ENCODE data around the gene ERC1.
"Not testable (repeated sequence)": the region's sequence is repeated elsewhere in the genome, so short reads cannot be mapped to it uniquely, and the experiment has no call there.

ERC1 gene

DNA sequence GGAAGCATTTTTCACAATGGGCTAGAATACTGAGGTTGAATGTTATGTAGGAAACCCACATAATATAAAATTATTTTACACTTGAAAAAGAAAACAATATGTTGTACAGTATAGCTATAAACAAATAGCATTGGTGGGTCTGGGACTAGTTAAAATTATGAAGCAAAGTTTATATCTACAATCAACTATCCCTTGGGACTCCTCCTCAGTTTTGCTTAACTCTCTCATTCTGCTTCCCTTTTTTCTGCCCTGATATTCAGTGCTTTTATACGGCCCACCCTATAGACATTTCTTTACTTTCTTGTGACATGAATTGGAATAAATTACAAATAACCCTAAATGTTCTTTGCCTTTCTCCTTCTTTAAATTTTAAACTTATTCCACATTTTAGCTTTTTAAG is 302.9 kb downstream of the ERC1 start:
- DNase-seq: no peak

DNA sequence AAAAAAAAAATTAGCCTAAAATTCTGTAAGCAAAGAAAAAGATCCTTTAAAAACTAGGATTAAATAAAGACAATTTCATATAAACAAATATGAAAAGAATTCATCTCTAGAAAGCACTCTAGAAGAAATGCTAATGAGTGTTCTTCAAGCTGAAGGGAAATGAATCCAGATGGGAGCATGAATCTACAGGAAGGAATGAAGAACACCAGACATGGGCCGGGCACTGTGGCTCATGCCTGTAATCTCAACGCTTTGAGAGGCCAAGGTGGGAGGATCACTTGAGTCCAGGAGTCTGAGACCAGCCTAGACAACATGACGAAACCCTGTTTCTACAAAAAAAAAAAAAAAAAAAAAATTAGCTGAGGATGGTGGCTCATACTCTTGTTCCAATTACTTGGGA is 306.2 kb downstream of the ERC1 start:
- peak; percentile 60 for DNase-seq

DNA sequence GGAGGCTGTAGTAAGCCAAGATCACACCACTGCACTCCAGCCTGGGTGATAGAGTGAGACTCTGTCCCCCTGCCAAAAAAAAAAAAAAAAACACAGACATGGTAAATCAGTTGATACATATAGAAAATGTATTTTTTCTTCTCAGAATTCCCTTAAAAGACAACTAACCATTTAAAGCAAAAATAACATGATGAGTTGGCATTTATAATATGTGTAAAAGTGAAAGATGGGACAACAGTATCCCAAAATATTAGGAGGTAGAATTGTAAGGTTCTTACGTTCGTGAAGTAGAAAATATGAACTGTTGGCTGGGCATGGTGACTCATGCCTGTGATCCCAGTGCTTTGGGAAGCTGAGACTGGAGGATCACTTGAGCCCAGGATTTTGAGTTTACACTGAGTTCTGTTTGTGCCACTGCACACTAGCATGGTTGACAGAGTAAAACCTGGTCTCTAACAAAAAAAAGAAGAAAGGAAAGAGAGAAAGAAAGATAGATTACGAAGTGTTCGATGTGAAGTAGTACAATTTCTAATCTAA is 306.7 kb downstream of the ERC1 start:
- DNase-seq: no peak

DNA sequence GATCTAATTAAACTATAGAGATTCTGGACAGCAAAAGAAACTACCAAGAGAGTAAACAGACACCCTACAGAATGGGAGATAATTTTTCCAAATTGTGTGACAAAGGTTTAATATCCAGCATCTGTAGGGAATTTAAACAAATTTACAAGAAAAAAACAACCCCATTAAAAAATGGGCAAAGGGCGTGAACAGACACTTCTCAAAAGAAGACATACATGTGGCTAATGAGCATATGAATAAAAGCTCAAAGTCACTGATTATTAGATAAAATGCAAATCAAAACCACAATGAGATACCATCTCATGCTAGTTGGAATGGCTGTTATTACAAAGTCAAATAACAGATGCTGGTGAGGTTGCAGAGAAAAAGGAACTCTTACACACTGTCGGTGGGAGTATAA is 309.4 kb downstream of the ERC1 start:
- DNase-seq: no peak

DNA sequence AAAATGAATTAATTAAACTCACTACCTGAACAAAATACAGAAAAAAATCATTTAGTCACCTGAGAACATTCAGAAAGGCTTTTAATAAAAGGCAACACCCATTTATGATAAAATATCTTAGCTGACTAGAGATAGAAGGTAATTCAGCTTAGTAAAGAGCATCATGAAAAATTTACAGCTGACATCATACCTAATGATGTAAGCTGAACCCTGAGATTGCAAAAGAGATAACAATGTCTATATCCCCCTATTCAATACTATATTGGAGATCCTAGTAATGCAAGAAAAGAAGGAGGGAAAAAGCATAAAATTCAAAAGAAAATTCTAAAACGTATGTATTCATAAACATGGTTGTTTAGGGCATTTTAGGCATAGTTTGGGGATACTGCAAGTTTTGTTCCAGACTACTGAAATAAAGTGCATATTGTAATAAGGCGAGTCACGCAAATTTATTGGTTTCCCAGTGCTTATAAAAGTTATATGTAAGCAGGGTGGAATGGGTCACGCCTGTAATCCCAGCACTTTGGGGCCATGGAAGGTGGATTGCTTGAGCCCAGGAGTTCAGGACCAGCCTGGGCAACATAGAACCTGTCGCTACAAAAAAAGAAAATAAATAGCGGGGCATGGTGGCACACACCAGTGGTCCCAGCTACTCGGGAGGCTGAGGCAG is 311.3 kb downstream of the ERC1 start:
- DNase-seq: no peak

DNA sequence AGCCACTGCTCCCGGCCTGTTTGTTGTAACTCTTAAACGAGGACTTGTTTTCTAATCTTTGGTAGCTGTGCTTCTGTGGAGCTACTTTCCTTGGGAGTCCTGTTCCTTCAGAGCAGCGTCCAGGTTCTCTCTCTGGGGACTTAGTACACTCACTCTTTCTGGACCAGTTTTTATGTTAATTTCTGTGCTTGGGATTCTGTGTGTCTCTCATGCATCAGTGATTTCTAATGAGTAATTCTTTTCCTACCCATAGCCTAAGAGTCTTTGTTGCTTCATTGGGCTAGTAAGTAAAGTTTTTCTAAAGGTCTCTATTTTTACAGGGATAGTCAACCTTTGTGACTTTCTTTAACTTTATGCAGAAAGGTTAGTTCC is 314.0 kb downstream of the ERC1 start:
- DNase-seq: peak; percentile 22

DNA sequence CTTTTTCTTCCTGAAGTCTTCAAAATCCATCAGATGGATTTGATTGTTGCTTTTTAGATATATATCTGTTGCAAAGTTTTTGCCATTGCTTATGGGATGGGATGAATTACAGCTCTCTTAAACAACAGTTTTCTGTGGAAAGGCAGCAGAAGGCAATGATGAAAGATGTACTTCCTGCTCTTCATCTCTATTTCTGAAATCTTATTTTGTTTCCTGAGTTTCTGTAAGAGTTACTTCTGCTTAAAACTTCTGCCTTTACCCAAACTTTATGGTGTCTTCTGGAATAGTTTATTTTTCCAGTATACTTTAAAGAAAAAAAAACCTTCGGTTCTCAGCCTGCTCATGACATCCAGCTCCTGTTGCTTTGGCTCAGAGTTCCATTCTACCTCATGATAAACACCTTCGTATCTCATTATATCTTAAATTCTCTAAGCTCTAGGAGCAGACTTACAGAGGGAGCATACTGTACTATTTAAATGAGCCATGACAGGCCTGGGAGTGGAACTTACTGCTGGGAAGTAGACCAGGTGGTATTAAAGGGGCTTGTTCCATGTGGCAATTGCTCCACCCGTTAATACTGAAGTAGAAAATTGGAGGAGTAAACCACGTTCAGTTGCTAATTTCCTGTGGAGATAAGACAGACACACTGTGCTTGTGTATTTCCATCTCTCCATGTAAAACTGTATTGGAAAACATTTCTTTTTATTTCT is 314.9 kb downstream of the ERC1 start:
- no peak for DNase-seq

DNA sequence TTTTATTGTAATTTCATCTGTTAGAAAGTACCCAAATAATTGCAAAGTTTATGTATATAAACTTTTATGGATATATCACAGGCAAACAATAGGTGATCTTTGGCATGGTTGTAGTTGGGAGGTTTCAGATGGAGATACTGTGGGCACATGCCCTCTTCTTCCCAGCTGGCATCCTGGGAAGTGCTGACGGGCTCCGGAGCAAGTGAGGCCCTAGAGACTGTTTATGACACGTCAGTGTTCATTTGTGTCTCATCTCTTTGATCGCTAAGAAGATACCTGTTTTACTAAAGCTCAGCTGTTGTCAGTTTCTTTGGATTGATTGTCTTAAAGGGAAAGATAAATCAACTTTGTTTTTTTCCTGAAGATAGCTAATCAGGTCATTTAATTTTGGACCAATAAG is 315.8 kb downstream of the ERC1 start:
- DNase-seq: no peak

DNA sequence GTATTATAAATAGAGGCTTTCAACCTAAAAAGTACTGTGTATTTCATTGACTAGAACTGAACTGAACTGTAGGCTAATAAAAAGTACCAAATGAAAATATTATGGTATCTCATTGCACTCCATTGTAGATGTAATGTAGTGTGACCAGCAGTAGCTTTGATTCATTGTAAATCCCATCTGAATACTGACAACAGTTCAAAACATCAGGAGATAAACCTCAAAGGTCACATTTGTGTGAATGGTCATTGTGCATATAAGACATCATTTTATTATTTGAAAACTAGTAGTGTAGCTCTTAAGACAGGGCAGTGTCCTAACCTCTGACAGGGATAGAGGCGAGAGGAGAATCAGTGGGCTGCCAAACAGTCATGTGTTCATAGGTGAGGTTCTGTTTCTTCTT is 316.8 kb downstream of the ERC1 start:
- DNase-seq: no peak

DNA sequence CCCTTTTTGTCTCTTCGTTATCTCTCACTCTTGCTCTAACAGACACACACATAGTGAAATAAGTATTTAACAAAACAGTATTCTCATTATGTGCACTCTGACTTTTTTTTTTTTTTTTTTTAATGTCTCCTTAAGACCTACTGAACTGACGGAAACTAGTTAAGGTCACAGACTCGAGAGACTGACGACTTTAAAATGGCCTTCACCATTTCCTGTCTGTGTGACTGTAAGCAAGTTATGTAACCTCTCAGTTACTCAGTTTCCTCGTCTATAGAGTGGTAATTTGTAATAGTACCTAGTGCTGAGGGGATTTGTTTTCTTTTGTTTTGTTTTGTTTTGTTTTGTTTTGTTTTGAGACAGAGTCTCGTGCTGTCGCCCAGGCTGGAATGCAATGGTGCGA is 318.6 kb downstream of the ERC1 start:
- DNase-seq: no peak

DNA sequence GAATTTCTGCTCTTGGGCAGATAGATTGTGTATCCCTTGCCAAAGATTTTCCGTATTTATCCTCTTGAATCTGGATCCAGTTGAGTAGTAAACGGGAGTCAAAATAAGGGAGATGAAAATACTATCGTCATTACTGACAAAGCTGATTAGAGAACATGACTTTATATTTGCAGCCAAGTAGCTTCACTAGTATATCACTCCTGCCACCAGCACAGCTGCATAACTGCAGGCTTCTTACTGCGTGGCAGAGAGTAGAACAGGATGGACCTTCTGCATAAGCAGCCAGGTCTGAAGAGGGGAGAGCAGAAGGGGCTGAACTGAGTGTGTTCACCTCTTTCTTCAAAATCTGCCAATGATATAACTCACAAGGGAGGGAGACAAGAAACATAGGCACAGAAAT is 319.6 kb downstream of the ERC1 start:
- DNase-seq: no peak

DNA sequence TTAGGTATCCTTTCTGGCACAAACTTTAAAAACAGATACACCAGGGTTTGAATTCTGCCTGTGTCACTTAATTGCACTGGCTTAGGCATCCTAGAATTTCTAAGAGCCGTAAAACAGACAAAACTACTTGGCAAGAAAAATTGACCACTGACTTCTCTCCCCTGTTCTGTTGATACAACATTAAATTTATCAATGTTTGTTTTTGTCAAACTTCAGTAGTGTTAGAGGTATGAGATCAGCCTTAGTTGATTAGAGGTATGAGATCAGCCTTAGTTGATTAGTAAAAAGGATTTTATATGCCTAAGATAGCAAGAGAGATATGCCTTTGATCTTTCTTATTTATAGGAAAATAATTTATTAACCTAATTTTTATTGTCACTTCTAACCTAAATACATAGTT is 320.1 kb downstream of the ERC1 start:
- DNase-seq: no peak

DNA sequence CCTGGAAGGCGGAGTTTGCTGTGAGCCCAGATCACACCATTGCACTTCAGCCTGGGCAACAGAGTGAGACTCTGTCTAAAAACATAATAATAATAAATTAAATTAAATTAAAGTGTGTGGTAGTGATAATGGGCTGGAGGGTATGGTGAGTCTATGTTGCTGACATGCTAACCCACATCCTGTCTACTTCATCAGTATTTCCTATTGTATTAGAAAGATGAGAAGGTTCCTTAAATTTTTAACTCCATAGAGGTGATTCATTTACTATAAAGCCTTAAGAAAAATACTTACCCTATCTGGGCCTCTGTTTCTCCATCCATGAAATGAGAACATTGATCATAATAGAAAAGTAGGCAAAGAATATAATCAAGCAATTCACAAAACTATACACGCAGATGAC is 322.9 kb downstream of the ERC1 start:
- peak; percentile 7 for DNase-seq

DNA sequence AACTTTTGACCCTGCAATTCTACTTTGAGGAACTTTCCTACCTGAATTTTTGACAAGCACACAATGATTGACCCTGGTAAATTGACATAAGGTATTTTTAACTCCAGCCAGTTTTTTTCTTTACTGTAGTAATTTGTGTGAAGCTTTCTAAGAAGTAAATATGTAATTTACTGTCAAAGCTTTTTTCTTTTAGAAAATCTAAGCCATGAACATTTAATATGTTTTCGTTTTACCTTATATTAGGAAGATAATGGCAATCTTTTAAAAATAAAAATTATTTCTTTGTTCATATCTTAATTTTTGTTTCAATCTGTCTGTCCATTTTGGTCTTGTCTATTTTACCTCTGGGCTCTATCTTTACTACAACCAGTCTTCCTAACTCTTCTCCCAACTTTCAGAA is 323.5 kb downstream of the ERC1 start:
- DNase-seq: no peak

DNA sequence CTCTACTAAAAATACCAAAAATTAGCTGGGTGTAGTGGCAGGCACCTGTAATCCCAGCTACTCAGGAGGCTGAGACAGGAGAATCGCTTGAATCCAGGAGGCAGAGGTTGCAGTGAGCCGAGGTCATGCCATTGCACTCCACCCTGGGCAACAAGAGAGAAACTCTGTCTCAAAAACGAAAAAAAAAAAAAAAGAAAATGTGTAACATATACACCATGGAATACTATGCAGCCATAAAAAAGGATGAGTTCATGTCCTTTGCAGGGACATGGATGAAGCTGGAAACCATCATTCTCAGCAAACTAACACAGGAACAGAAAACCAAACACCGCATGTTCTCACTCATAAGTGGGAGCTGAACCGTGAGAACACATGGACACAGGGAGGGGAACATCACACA is 326.0 kb downstream of the ERC1 start:
- DNase-seq: not testable (repeated sequence)

DNA sequence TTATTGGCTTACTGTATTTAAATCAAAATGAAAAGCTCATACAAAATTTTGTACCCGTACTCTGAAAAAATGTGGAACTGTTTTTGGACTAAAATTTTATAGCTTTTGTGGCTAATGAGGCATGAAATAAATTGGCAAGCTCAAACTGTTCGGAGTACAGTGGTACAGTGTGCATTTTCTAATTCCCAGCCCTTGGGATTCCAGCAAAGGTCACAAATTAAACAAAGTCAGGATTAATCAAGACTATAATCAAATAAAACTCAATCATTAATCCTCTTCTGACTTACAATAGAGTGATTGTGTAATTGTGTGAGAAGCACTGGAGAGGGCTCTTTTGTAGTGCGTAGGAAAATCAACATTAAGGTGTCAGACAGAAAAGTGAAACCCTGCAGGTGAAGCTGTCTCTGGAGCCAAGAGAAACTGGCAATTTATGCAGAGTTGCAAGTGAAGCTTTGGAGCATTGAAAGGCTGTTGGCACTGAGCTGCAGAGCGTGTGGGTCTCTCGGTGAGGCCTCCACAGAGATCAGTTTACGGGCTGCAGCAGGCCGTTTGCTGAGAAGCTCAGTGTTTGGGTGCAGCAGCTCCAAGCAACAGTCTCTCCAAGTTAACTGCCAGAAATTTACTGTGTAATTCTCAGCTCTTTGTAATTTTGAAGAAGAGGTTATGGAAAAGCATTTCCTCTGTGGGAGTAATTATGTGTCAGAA is 327.5 kb downstream of the ERC1 start:
- peak; percentile 80 for DNase-seq

DNA sequence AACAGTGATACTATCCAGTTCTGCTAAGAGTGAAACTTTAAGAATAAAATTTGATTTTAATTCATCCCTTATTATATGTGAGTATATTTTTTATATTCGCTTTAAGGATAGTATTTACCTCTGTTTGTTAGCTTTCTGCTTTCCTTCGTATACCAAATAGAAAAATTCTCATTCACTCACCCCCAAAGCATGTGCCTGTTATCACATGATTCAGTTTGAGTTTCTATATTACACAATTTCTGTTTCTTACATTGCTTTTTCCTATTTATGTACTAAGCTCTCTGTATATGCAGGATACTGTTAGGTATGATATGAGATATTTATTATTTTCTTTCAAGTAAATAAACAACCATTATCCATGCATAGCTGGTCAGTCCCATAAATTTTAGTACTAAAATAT is 328.2 kb downstream of the ERC1 start:
- DNase-seq: no peak

DNA sequence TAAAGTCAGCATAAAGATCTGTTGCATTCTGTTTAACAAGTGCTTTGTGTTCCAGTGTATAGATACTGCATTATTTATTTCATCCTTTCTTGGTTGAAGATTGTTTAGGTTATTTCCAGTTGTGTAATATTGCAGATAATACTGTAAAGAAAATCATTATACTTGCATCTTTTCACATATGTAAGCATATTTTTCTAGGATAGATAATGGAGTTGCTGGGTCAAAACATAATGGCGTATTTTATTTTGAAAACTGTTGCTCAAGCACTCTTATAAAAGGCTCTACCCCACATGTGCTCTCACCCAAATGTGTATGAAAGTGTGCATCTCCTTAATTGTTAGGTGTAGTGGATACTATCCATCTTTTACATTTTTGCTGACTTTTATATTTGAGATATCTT is 329.0 kb downstream of the ERC1 start:
- DNase-seq: no peak

DNA sequence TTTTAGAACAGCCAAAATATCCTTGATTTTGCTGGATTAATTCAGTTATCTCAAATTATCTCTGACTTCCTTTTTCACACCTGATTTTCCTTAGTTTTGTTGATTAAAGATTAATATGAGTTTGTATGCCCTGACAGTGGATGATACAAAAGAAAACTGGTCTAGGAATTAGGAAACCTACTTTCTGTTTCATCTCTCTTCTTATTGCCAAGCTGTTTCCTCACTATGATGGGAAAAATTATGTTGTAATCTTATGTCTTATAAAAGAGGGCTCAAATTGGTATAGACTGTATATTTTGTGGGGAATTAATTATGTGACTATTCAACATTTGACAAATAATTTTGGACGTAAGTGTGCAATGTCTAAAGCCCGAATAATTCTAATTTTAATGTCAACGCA is 331.8 kb downstream of the ERC1 start:
- DNase-seq: no peak

DNA sequence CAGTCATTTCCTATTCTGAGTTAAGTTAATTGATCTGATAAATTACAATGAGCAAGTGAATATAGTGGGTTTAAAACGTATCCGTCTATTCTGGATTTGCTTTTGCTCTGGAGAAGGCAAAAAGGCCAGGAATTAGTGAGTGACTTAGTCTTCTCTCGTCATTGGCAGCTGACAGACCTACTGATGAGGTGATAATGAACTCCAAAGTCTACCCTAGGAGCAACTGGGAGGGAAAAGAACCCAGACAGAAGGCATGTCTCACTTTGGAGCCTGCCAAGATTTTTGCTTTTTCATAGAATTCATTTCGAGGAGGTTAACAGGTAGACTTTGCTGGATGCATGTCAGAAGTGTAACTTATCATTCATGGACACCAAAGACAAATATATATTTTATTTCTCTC is 333.1 kb downstream of the ERC1 start:
- DNase-seq: no peak

DNA sequence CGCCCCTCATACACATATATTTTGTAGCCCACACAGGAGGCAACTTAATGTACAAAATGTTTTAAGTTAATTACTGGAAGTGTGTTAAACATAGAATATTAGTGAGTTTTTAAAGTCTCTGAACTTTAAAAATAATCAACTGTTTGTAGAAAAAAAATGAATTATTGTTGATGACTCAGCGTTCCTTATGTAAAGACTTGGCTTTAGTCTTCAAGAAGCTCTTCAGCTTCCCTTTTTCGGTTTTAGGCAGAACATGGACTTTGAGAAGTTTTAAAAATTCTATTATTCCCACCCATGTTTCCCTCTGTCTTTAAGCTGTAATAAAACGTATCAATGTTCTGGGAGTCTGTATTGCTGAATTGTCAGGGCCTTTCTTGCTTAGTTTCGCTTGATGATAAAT is 333.9 kb downstream of the ERC1 start:
- no peak for DNase-seq

DNA sequence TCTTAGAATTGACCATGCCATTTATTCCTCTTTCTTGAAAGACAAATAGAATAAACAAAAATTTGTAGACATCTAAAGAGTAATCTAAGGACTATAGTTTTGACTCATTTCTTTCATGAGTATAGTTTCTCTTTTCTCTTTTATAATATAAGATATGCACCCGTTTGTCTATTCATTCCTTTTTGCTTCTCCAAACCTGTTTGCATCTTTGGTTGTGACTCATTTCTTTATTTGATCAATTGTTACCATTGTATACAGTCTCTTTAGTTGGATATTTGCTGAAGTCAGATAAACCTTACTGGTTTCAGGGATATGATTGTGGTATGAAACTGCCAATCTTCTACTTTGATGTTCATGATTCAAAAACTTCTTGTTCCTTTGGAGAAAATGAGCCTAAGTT is 334.6 kb downstream of the ERC1 start:
- no peak for DNase-seq

DNA sequence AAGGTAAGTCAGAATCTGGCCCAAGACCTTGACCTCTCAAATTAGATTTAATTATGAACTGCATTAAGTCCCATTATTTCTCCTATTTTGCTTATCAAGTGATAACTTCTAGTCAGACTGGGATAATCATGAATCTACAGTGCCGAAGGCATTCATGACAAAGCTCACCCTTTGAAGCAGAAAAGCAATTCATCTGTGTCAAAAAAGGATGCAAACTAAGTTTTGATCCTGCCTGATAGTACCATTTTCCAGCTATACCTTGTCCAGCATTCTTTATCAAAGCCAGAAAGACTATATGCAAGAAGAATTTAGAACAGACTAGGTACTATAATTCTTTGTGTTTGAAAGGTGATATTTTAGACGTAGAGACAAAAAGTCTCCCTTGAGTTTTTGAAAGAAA is 335.2 kb downstream of the ERC1 start:
- DNase-seq: no peak

DNA sequence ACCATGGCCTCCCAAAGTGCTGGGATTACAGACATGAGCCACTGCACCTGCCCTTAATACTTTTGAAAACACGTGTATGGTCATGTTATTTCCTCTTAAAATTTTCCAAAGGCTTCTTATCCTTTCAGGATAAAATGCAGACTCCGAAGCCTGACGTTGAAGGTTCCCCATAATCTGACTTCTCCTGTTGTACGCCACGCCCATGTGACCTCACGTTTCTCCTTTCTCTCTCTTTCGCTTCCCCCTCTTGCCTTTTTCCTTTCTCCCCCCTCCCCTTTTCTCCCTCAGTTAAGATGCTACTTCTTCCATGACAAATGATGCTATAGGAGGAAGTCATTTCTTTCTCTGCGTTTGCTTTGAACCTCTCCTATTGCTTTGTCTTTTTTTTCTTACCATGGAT is 337.4 kb downstream of the ERC1 start:
- DNase-seq: no peak
